RWPE1 (cell line): Measurements from ENCODE around the gene ANO9.
"Not testable (repeated sequence)": the region's sequence is repeated elsewhere in the genome, so short reads cannot be mapped to it uniquely, and the experiment has no call there.

Experiments
- CTCF ChIA-PET: fragments of 350-600 bp; sonication (Branson Sonifier 250); formaldehyde crosslinking; extraction: SDS; loops from one replicate; lab custom pipeline; 2021; lab: Yijun Ruan, JAX
- POLR2A ChIA-PET: fragments of 400-600 bp; formaldehyde crosslinking; extraction: SDS; loops from one replicate; lab custom pipeline; 2020; ENCODE audit warnings: antibody characterized with exemption; ENCODE audit not compliant: low non-redundant PET; lab: Yijun Ruan, JAX
- DNase-seq: peaks from one replicate; pipeline ENCODE4 v3.0.0; 2012; ENCODE audit warnings: low spot score
- H3K27ac ChIP-seq: fragments of 450-650 bp; 2 replicates; pipeline ENCODE4 v1.5.1; 2017
- CTCF ChIP-seq: fragments of 450-650 bp; conservative IDR thresholded peaks from 2 replicates; pipeline ENCODE4 v1.5.1; 2017; ENCODE audit warnings: low read depth, mild to moderate bottlenecking

Gene ANO9

GRCh38 chr11:415640-416041, 26.2 kb downstream of the ANO9 start:
- no peak for DNase-seq
- TF ChIP-seq CTCF = no peak
- POLR2A ChIA-PET = no interaction called here
- CTCF ChIA-PET = interaction anchor here (1.6 kb wide), 1 partner anchor 33 kb away, joined by 9 read pairs; no protein-coding TSS in a partner anchor
- H3K27ac ChIP-seq = peak overlapping the region; percentile 61

- peak overlapping the region; percentile 61 for H3K27ac ChIP-seq
- CTCF ChIA-PET = interaction anchor here (0.7 kb wide), 1 partner anchor 40 kb away, joined by 3 read pairs; no protein-coding TSS in a partner anchor
- TF ChIP-seq CTCF = no peak
- no peak for DNase-seq
- POLR2A ChIA-PET = no interaction called here
Observed at GRCh38 chr11:414318-414857, 27.4 kb downstream of the ANO9 start.

GRCh38 chr11:413120-414081, 28.4 kb downstream of the ANO9 start:
- H3K27ac ChIP-seq = peak overlapping the region; percentile 60
- no peak for DNase-seq
- no peak for TF ChIP-seq CTCF
- POLR2A ChIA-PET = interaction anchor here (0.7 kb wide), 1 partner anchor 121 kb away, joined by 3 read pairs; no protein-coding TSS in a partner anchor
- CTCF ChIA-PET = interaction anchor here (1.2 kb wide), 2 partner anchors 35 to 106 kb away, joined by 3 to 4 read pairs; no protein-coding TSS in a partner anchor

- H3K27ac ChIP-seq = peak overlapping the region; percentile 60
- ChIA-PET POLR2A (interaction anchor here (0.7 kb wide), 1 partner anchor 122 kb away, joined by 3 read pairs; no protein-coding TSS in a partner anchor), CTCF (interaction anchor here (1.2 kb wide), 2 partner anchors 36 to 106 kb away, joined by 3 to 4 read pairs; no protein-coding TSS in a partner anchor)
- TF ChIP-seq CTCF = no peak
- no peak for DNase-seq
Observed at GRCh38 chr11:412641-413119, 29.1 kb downstream of the ANO9 start.

- CTCF ChIA-PET = interaction anchor here (0.5 kb wide), 1 partner anchor 296 kb away, joined by 3 read pairs; no protein-coding TSS in a partner anchor
- POLR2A ChIA-PET = interaction anchor here (0.6 kb wide), 2 partner anchors 37 to 38 kb away, joined by 4 to 5 read pairs; no protein-coding TSS in a partner anchor
- H3K27ac ChIP-seq, DNase-seq: not testable (repeated sequence)
Observed at GRCh38 chr11:411520-411919, 30.3 kb downstream of the ANO9 start.

GRCh38 chr11:410711-411110, 31.1 kb downstream of the ANO9 start:
- ChIA-PET CTCF (interaction anchor here (0.5 to 1.1 kb wide), 3 partner anchors 29 to 296 kb away, joined by 3 to 5 read pairs (median 3); no protein-coding TSS in a partner anchor), POLR2A (interaction anchor here (0.6 to 0.7 kb wide), 3 partner anchors 18 to 39 kb away, joined by 3 to 5 read pairs (median 4); no protein-coding TSS in a partner anchor)
- not testable (repeated sequence) for H3K27ac ChIP-seq, DNase-seq
